ENCODE results near the gene TBC1D4.
"Not testable (repeated sequence)": the region's sequence is repeated elsewhere in the genome, so short reads cannot be mapped to it uniquely, and the experiment has no call there.

The TBC1D4 gene

DNA sequence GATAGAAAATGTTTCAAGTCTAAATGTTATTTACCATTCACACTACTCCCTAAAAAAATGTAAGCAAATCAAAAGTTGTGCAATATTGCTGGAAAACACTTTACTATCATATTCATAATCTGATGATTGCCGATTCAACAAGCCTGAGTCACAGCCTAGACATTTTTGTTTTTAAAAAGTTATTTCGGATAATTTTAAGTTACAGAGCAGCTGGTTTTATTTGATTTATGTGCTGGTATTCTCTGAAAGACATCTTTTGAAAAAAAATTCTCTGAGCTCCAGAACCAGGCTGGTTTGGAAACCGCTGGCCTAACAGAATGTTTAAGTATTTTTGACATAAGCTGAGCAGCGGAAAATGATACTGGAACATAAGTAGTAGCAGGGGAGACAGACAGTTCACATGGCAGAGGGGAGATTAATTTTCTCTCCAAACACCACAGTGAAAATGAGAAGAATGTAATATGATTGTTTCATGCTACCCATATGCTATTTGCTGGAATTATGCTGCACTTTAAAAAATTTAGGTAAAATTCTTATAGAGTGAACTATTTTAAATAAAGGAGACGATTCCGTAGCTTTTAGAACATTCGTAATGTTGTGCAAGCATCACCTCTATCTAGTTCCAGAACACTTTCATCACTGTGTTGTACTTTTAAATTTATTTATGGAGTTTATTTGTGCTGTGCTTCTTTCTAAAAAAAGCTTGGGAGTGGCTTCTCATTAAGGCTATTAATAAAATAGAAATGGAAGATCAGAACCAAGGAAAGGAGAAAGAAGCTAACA is 36.1 kb downstream of the TBC1D4 start:
- no peak for DNase-seq (ENCODE audit: low read depth)

DNA sequence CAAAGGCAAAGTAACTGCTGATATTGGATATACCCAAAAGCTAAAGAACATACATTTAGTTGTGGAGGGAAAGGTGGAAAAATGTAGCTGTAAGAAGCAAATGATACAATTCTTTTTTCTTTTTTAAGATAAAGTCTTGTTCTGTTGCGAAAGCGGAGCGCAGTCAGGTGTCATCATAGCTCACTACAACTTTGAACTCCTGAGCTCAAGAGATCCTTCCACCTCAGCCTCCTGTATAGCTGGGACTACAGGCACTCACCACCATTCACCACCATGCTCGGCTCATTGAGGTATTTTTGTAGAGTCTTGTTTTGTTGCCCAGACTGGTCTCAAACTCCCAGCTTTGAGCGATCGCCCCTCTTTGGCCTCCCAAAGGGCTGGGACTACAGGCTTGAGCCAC is 38.0 kb downstream of the TBC1D4 start:
- DNase-seq (ENCODE audit: low read depth): no peak

GRCh38 chr13:75443356-75443958 is 38.5 kb downstream of the TBC1D4 start:
- no peak for DNase-seq (ENCODE audit: low read depth)

DNA sequence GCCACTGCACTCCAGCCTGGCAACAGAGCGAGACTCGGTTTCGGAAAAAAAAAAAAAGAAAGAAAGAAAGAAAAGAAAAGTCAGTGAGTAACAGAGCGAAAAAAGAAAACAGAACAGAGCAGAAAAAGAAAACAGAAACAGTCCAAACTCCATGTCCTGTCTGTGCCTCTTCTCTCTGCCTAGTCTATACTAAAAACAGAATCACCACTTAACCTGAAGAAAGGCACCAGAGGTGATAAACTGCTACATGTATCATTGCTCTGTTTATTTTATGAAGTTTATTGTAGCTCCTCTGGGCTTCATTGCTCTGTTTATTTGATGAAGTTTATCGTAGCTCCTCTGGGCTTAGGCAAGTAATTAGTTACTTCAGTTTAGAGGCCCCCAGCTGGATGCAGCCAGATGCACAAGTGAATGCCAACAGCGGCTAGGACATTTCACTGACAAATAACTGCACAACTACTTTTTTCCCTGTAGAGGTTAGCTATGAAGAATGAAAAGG is 39.2 kb downstream of the TBC1D4 start:
- DNase-seq (ENCODE audit: low read depth): no peak

GRCh38 chr13:75440100-75440499 is 41.9 kb downstream of the TBC1D4 start:
- DNase-seq (ENCODE audit: low read depth): no peak

GRCh38 chr13:75437582-75438318 is 44.2 kb downstream of the TBC1D4 start:
- no peak for DNase-seq (ENCODE audit: low read depth)

DNA sequence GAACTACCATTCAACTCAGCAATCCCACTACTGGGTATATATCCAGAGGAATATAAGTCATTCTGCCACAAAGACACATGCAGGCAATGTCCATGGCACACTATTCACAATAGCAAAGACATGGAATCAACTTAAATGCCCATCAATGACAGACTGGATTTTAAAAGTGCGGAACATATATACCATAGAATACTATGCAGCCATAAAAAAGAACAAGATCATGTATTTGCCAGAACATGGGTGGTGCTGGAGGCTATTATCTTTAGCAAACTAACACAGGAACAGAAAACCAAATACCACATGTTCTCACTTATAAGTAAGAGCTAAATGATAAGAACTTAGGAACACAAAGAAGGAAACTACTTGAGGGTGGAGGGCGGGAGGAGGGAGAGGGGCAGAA is 47.8 kb downstream of the TBC1D4 start:
- not testable (repeated sequence) for DNase-seq (ENCODE audit: low read depth)

GRCh38 chr13:75432811-75433244 is 49.1 kb downstream of the TBC1D4 start:
- DNase-seq (ENCODE audit: low read depth): no peak

DNA sequence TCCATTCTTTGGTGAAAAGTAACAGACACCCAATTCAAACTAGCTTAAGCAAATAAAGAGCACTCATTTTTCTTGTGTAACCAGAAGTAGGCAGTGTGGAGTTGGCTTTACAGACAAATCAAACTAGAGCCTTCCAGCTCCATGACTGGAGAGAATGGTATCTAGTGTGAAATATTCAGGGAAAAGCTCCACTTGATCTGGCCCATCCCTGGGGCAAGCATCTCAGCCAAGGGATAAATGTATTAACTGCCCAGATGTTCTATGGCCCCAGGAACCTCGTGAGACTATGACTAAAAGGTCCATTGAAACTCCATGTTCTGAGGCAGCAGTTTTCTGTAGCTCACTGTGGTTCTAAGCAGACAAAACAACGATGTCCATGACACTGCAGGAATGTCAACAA is 49.9 kb downstream of the TBC1D4 start:
- no peak for DNase-seq (ENCODE audit: low read depth)

DNA sequence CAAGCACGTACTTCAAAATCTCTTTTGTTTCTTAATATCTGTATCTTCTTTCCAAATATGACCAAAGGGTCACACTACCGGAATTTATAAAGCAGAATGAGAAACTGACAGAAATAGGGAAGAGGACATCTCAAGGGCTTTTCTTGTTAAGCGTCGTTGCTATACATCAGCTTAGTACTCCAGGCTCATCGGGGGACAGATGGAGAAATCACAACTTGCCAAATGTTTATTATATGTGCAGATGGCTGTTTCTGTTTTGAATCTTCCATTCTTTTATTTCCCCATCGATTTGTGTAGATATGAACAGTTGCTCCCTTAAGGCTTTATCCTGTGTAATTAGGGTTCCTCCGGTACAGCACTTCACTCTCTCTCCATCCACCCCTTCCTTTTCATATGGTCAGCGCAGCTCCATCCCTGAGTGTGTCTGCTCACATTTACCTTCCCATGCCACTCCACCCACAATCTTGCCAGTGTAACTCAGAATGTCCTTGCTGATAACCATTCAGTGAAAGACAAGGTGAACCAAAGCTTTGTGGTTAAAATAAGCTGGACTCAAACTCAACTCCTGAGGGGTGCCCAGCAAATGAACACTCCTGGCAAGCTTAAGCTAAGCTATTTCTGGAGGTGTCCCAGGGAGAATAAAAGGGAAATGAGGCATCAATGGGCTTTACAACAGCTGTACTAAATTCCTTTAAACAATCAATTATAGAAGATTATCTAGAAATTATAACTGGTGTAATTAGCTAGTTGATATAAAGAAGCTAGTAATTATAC is 51.3 kb downstream of the TBC1D4 start:
- no peak for DNase-seq (ENCODE audit: low read depth)

DNA sequence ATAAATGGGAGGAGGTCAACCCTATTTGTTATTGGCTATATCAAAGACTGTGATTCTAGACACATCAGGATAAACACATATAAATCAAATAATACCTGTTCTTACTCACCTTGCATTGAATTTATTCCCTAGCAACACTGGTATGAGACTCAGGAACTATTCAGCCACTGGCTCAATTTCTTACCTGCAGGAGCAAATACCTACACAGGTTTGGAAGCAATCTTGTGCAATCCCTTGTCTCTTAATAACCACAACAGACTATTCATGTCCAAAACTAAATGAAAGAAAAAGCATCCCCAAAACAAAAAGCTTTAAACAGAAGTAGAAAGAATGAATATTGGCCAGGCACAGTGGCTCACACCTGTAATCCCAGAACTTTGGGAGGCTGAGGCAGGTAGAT is 55.5 kb downstream of the TBC1D4 start:
- no peak for DNase-seq (ENCODE audit: low read depth)

GRCh38 chr13:75425216-75426009 is 56.6 kb downstream of the TBC1D4 start:
- no peak for DNase-seq (ENCODE audit: low read depth)

DNA sequence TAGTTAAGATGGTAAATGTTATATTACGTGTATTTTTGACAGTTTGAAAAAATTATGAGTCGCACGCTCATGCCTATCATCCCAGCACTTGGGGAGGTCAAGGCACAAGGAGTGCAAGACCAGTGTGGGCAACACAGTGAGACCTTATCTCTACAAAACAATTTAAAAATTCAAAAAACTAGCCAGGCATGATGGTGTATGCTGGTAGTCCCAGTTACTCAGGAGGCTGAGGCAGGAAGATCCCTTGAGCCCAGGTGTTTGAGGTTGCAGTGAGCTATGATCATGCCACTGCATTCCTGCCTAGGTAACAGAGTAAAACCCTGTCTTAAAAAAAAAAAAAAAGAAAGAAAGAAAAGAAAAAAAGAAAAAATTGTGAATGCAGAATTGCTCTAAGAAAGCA is 58.0 kb downstream of the TBC1D4 start:
- DNase-seq (ENCODE audit: low read depth): no peak

DNA sequence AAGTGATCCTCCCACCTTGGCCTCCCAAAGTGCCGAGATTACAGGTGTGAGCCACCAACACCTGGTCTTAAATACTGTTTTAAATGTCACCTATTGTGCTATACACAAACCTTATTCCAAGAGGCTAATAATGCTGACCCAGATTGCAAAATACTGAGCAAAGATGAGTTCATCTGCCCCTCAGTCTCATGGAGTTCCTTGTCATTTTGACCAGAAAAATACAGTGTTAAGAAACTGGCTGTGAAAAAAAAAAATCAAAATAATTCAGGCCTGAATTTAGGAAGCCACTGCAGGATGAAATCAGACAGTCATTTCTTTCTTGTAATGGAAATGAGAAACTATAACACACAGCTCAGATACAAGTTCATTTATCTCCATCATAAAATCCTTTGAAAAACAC is 59.9 kb downstream of the TBC1D4 start:
- DNase-seq (ENCODE audit: low read depth): no peak

GRCh38 chr13:75421133-75421532 is 60.8 kb downstream of the TBC1D4 start:
- no peak for DNase-seq (ENCODE audit: low read depth)

GRCh38 chr13:75419656-75420055 is 62.3 kb downstream of the TBC1D4 start:
- no peak for DNase-seq (ENCODE audit: low read depth)

GRCh38 chr13:75418997-75419396 is 63.0 kb downstream of the TBC1D4 start:
- DNase-seq (ENCODE audit: low read depth): no peak

DNA sequence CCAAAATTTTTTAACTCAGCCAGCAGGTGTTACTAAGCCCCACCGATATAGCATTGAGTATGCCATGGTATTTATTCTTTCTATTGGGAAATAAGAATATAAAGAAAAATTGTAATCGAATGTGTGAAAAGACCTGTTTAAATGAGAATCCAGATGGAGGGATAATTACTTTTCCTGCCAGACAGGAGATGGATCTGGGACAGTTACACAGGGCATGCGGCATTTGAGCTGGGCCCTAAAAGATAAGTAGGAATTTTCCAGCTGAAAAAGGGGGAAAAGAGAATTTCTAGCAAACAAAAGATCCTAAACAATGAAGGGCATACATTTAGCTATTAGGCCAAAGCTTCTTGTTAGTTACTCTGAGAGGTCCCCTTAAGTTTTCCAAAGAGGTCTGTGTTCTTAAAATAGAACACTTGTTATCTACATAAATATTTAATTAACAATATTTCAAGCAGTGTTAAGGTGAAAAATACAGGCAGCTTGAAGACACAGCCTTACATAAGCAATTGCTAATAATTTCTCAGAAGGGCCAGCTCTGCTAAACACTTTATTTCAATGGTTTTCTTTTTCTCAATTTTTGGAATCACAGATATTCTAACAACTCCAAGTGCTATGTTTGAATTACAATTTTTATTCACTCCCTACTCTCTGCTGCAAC is 63.7 kb downstream of the TBC1D4 start:
- DNase-seq (ENCODE audit: low read depth): no peak

GRCh38 chr13:75417656-75418055 is 64.3 kb downstream of the TBC1D4 start:
- no peak for DNase-seq (ENCODE audit: low read depth)

DNA sequence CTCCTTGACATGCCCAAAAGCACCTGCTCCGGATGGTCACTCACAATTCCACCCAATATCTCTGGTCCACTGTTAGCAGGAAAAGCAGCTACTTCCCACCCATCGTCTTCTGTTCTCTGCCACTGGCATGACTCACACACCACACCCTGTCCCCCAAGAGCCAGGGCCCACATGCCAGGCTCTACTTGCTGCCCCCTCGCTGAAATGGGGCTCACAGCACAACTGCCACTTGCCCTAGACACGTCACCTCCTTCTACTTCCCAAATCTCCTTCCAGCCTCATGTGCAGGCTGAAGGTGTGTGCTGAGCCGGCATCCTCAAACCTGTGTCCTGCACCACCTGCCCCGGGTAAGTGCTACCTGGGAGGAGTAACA is 65.0 kb downstream of the TBC1D4 start:
- DNase-seq (ENCODE audit: low read depth): no peak

Data from GM04503 (cell line).